Fibroblast of the aortic adventitia (primary cell): ENCODE measurements around the gene SLC17A1. TPM values are rescaled to one million over a fixed set of nuclear protein-coding genes. Genes with fewer than 3 reads are reported as not detected.
A peak's percentile ranks its signal among the peaks of the same experiment; 100 is the strongest.

Experiments used
- DNase-seq: peaks from one replicate; pipeline ENCODE4 v3.0.0-alpha.2; 2010; ENCODE audit warnings: low read depth
- H3K4me3 ChIP-seq: 2 replicates; pipeline ENCODE4 v1.5.1; 2011; ENCODE audit warnings: low read depth, mild to moderate bottlenecking, control low read depth, low read length, moderate library complexity
- CTCF ChIP-seq: IDR thresholded peaks from 2 replicates; pipeline ENCODE4 v1.5.1; 2011; ENCODE audit warnings: mild to moderate bottlenecking, low read length, control low read depth, inconsistent platforms; ENCODE audit not compliant: insufficient read depth
- total RNA-seq: library from RNA; depleted of rRNA; stranded (reverse); fragments of >200 nt; gene quantifications from 2 replicates; pipeline ENCODE4 v1.2.3, GENCODE V29; 2012; ENCODE audit warnings: low replicate concordance

Gene SLC17A1
- total RNA-seq, 1 donor = not detected

- no peak for TF ChIP-seq CTCF
- peak; percentile 1 for DNase-seq
- no peak overlapping the region for H3K4me3 ChIP-seq
Measured at GRCh38 chr6:25769983-25770382, 61.9 kb downstream of the SLC17A1 start.

GRCh38 chr6:25768566-25768965, 63.3 kb downstream of the SLC17A1 start:
- DNase-seq = no peak
- no peak overlapping the region for H3K4me3 ChIP-seq
- TF ChIP-seq CTCF = no peak

- no peak overlapping the region for H3K4me3 ChIP-seq
- no peak for DNase-seq
Measured at GRCh38 chr6:25764611-25765010, 67.2 kb downstream of the SLC17A1 start.

DNA sequence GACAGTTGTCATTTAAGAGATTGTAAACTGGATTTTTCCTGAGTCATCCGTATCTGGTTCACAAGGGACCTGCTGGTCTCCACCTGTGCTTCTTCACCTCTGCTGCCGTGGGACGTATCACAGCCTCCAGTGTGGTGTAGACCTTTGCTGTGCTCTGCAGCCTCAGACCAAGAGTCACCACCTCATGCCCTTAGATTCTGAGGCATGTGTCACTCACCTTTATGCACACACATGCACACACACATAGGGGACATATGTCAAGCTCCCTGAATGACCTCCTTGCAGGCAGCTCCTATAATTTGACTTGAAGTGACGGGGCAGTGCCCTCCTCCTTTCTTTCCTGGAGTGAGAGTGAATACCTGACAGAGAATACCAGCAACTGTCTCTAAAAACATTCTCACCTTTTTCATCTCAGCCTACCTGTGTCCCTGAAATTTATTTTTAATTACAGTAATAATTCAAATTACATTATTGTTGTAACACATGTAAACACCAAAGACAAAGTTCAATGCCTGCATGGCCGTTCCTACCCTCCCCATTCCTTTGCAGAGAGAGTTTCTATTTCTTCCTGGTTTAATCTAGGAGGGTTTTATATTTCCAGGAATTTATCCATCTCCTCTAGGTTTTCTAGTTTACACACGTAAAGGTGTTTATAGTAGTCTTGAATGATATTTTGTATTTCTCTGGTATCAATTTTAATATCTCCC, 73.8 kb downstream of the SLC17A1 start:
- no peak for DNase-seq
- TF ChIP-seq CTCF = no peak
- no peak overlapping the region for H3K4me3 ChIP-seq

More at GRCh38 chr6:25764611-25765010, 67.2 kb downstream of the SLC17A1 start:
- no peak for TF ChIP-seq CTCF

GRCh38 chr6:25756382-25757363, 75.2 kb downstream of the SLC17A1 start:
- TF ChIP-seq CTCF = no peak
- H3K4me3 ChIP-seq = no peak overlapping the region
- DNase-seq = no peak

GRCh38 chr6:25755483-25755882, 76.4 kb downstream of the SLC17A1 start:
- no peak for TF ChIP-seq CTCF
- DNase-seq = no peak

More at GRCh38 chr6:25755483-25755882, 76.4 kb downstream of the SLC17A1 start:
- no peak overlapping the region for H3K4me3 ChIP-seq
